Fibroblast of skin of left biceps (primary cell): Measurements from ENCODE around the gene DIRAS1.
"Not testable (repeated sequence)": the region's sequence is repeated elsewhere in the genome, so short reads cannot be mapped to it uniquely, and the experiment has no call there.

Experiments used
- DNase-seq, 2 experiments: peaks; one replicate each; pipeline ENCODE4 v3.0.0-alpha.2; 2013; ENCODE audit warnings: low read depth in 2 of 2

The DIRAS1 gene

GRCh38 chr19:2727640-2727944, 6.4 kb upstream of the DIRAS1 start:
- no peak for DNase-seq

GRCh38 chr19:2726904-2727639, 5.9 kb upstream of the DIRAS1 start:
- no peak for DNase-seq

DNA sequence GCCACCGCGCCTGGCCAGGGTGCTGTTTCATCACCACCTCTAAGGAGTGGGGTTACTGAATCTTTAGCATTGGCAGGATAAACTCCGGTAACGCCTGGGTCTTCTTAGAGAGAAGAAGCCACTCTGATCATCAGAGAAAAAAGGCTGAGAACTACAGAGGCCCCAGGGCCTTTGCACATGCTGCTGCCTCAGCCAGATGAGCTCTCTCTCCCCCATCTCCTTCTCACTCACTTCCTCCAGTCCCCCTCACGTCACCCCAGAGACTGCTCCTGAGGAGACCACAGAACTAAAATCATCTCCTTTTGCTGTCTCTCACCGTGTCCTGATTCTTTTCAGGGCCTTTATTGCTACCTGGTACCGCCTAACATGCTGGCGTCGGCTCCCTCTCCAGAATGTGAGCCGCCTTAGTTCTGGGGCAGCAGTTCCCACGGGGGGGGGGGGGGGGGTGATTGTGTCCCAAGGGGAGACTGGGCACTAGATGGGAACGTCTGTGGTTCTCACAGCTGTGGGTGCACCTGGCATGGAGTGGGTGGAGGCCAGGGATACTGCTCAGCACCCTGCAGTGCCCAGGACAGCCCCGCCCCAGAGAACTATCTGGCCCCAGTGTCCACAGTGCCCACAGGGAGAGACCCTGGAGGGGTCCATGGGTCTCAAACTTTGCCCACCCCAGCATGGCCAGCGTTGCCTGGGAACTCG, 5.1 kb upstream of the DIRAS1 start:
- no peak for DNase-seq

DNA sequence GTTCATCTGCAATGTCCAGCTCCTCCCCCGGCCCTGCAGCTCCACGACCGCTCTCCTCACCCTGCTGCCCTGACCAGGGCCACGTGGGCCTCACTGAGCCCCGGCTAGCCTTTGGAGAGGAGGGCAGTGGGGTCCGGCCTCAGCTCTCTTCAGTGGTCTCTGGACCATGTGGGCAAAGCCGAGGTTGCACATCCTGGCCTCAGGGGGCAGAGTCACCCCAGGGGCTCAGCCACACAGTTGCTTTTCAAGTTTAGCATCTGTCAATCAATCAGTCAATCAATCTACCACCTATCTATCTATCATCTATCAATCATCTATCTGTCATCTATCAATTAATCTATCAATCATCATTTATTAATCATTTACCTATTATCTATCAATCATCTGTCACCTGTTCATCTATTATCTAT, 3.0 kb upstream of the DIRAS1 start:
- no peak for DNase-seq

DNA sequence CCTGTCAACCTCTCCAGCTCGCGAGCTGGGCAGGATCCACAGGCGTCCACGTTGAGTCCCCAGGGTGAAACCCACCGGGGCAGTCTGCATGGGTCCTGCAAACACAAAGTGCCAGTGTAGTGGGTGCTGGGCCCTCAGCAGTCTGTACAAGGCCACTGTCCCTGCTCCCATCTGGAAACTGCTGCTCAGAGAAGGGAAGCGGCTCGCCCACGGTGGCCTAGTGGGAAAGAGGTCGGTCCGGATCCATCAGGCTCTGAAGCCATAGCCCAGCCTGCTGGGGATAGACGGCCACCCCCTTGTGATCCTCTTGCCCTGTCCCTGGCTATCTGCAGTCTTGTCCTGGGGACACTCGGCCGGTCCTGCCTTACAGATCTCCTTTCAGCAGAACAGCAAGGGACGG, 2.6 kb upstream of the DIRAS1 start:
- no peak for DNase-seq

DNA sequence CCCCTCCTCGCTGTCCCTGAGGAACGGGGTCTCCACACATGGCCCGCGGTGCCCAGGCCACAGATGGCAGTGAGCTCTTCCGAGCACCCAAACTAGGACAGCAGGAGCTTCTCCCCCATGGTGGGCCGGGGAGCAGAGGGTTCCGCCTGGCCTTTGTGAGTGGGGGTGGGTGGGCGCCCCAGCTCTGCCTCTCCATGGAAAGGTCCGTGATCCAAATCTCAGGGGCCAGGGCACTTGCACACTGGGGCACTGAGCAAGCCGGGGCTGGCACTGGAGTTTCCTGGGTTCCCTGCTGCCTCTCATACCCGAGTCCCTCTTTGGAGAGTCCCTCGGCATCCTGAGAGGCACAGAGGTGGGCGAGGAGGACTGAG, 2.2 kb upstream of the DIRAS1 start:
- DNase-seq = no peak

DNA sequence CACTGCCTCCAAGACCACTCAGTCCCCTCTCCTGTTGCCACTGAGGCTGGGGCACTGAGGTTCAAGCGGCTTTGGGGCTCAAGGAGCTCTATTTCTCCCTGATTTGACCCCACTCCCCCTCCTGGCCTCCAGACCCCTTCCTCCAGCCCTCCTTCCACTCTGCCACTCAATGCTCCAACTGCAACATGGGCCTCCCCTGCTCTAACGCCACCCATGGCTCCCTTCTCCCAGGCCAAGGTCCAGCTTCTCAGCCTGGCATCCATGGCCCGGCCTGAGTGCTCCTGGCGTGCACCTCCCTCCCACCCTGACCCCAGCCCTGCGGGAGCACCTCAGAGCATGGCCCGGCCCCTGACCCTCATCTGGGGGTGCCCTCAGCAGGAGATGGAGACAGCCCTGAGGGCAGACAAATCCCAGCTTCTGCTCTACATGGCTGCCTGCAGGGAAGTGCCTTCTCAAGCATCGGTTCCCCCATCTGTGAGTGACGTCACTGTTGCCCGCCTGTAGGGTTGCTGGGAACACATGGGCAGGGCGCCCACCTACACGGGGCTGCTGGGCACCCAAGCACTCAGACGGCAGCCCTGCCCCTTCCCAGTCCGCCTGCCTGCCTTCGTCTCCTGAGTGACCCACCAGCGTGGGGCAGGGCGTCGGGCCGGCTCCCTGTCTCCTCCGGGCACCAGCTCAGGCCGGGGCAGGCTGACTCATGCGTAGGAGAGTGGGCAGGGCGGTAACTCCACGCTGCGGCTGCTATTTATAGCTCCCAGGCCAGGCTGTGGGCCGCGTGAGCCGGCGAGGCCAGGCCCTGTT, 1.6 kb upstream of the DIRAS1 start:
- no peak for DNase-seq

GRCh38 chr19:2721570-2722540, 683 bp upstream of the DIRAS1 start:
- DNase-seq = no peak

- no peak for DNase-seq
These were observed 1.0 kb downstream of the DIRAS1 start for GRCh38 chr19:2719920-2720776.

DNA sequence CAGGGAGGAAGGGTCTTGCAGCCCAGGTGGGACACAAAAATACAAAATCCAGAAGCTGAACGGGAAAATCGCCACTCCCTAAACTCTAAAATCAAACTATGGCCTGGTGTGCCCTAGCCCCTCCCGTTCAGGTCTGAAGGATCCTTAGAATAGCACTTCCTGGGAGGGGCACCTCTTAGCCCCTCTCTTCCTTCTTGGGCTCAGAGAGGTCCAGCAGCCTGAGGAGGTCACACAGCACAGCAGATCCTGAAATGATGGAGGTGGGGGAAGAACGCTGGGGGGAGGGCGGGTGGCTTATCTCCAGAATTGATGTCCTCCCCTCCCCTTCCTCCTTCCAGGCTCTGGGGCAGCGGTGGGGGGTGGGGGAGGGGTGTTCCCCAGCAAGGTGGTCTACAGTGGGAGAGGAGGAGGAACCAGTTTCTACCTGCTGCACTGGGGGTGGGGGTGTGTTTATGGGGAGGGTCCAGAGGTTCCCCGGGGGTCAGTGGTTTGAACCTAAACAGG, 1.9 kb downstream of the DIRAS1 start:
- DNase-seq = no peak

GRCh38 chr19:2717638-2718541, 3.3 kb downstream of the DIRAS1 start:
- no peak for DNase-seq

DNA sequence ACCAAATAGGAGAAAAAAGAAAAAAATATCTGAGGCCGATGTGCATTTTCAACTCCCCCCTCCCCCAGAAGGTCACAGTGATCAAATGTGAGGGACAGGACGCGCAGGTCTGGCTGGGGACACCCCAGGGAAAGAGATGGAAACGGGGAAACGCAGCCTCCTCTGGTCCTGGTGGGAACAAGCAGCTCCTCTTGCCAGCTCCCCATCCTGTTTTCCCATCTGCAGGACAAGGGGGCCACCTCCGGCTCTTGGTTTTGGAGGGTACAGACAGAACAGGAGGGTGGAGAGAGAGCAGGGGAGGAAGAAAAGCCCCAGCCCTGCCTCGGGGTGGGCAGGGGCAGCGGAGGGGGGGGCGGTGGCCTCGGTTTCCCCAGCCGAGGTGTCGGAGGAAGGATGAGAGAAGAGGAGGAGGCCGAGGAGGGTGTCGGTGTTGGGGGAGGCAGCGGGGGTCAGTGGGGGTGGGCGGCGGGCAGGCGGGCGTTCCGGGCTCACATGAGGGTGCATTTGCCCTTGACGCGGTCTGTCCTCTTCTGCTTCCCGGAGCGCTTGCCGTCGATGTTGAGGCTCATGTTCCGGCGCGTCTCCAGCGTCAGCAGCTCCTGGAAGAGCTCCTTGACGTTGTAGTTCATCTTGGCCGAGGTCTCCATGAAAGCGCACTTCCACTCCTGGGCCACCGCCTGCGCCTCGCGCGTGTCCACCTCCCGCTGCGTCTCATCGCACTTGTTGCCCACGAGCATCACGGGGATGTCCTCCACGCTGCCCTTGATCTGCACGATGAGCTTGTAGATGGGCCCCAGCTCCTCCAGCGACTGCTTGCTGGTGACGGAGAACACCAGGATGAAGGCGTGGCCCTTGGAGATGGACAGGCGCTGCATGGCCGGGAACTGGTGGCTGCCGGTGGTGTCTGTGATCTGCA, 4.2 kb downstream of the DIRAS1 start:
- no peak for DNase-seq

GRCh38 chr19:2716275-2716650, 4.9 kb downstream of the DIRAS1 start:
- no peak for DNase-seq

GRCh38 chr19:2715470-2716274, 5.5 kb downstream of the DIRAS1 start:
- no peak for DNase-seq

DNA sequence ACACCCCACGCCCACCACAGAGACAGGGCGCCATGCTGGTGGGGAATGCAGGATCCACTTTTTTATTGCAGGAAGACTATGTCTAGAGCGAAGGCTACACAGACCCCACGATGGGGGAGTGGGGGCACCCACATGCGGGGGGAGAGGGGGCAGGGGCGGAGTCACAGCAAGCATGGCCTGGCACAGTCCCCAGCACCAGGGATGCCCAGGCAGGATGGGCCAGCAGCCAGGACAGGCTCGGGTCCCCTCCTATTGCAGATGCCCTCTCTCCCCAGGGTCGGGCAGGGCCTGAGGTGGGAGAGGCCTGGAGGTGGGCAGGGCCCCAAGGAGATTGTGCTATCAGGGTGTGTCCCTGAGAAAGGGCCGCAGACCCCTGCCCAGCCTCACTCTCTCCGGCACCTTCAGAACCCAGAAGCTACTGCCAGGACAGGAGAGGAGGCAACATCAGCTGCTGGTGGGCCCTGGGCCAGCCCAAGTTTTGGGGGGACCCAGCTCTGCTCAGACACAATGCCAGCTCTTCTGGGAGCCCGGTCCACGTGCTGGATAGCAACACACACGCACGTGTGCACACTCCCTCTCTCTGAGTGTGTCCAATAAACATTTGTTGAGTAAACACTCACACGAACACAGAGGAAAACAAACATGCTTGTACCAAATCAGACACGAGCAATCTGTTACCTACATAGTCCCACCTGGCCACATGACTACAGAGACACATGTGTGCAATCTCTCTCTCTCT, 6.5 kb downstream of the DIRAS1 start:
- DNase-seq = no peak

DNA sequence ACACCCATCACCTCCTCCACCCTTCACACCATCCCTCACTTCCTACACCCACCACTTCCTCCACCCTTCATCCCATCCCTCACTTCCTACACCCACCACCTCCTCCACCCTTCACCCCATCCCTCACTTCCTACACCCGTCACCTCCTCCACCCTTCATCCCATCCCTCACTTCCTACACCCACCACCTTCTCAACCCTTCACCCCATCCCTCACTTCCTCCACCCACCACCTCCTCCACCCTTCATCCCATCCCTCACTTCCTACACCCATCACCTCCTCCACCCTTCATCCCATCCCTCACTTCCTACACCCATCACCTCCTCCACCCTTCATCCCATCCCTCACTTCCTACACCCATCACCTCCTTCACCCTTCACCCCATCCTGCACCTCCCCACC, 7.1 kb downstream of the DIRAS1 start:
- DNase-seq = not testable (repeated sequence)

- DNase-seq = not testable (repeated sequence)
These were observed 8.0 kb downstream of the DIRAS1 start for GRCh38 chr19:2713170-2713569.
